Gastrocnemius medialis (tissue), 4 donors: ENCODE data around the gene LRRC56. TPM values are rescaled to one million over a fixed set of nuclear protein-coding genes. Genes with fewer than 3 reads are reported as not detected.

Experiments
- ATAC-seq, 2 donors: fragments of 150-250 bp; one replicate each; pipeline ENCODE4 v1.9.1; 2016
- DNase-seq, 2 donors: peaks; one replicate each; pipeline ENCODE4 v3.0.0-alpha.2; 2019
- H3K27ac ChIP-seq, 4 donors: fragments of 200-600 bp; sonication (generic); 1 replicate in 1 of 4; 2 replicates in 3 of 4; pipeline ENCODE4 v1.5.1; 2016 to 2018; ENCODE audit warnings: mild to moderate bottlenecking in 2 of 4, moderate library complexity in 1 of 4
- H3K27me3 ChIP-seq, 3 donors: fragments of 200-600 bp; sonication (generic) in 2 of 3; 1 replicate in 1 of 3; 2 replicates in 2 of 3; pipeline versions ENCODE4 v1.5.1 to v1.6.0; 2016 to 2019; ENCODE audit warnings: mild to moderate bottlenecking in 1 of 3, moderate library complexity in 1 of 3
- H3K36me3 ChIP-seq, 2 donors: fragments of 200-600 bp; sonication (generic) in 1 of 2; one replicate each; pipeline ENCODE4 v1.5.1; 2017 to 2018
- H3K4me1 ChIP-seq, 2 donors: fragments of 200-600 bp; sonication (generic) in 1 of 2; one replicate each; pipeline ENCODE4 v1.5.1; 2016 to 2017; ENCODE audit warnings: mild to moderate bottlenecking in 2 of 2
- H3K4me3 ChIP-seq, 4 donors: fragments of 200-600 bp; sonication (generic) in 3 of 4; 1 replicate in 1 of 4; 2 replicates in 3 of 4; pipeline ENCODE4 v1.5.1; 2016 to 2019; ENCODE audit warnings: mild to moderate bottlenecking in 2 of 4
- H3K9me3 ChIP-seq, 3 donors: fragments of 200-600 bp; sonication (generic) in 2 of 3; 1 replicate in 1 of 3; 2 replicates in 2 of 3; pipeline ENCODE4 v1.5.1; 2016 to 2019
- POLR2A ChIP-seq, 2 donors: fragments of 450-650 bp; IDR thresholded peaks; one replicate each; pipeline ENCODE4 v1.6.1; 2017; ENCODE audit warnings: antibody characterized with exemption in 2 of 2, mild to moderate bottlenecking in 2 of 2, moderate library complexity in 2 of 2
- in situ Hi-C, 4 donors: fragments of 200-750 bp; cut with MboI; loops; one replicate each; pipeline versions ENCODE4 v1.15.0 to v1.8.0; 2017; ENCODE audit warnings: low sequenced_read_pairs in 4 of 4
- intact Hi-C: fragments of 100-400 bp; cut with DNase I; formaldehyde crosslinking; loops from one replicate; pipeline ENCODE4 v1.15.1; 2023; ENCODE audit warnings: low total_unique reads
- total RNA-seq, 4 donors: library from RNA; depleted of rRNA; stranded (reverse); fragments of >200 nt; gene quantifications; one replicate each; pipeline versions ENCODE4 v1.1.0 to v1.2.3, GENCODE V29; 2016
- TF ChIP-seq, protein P1 (sequence below), 5 experiments: fragments of 450-650 bp in 3 of 5; fragments of 200-600 bp in 2 of 5; sonication (generic) in 2 of 5; IDR thresholded peaks in 4 of 5; conservative IDR thresholded peaks in 1 of 5; 1 replicate in 4 of 5; 2 replicates in 1 of 5; pipeline ENCODE4 v1.5.1; 2016 to 2019; ENCODE audit warnings: antibody characterized with exemption in 5 of 5, mild to moderate bottlenecking in 3 of 5, moderate library complexity in 3 of 5

LRRC56 gene
- total RNA-seq, 4 donors from 2014 or later: 0.29 to 0.36 TPM; not detected in 2

DNA sequence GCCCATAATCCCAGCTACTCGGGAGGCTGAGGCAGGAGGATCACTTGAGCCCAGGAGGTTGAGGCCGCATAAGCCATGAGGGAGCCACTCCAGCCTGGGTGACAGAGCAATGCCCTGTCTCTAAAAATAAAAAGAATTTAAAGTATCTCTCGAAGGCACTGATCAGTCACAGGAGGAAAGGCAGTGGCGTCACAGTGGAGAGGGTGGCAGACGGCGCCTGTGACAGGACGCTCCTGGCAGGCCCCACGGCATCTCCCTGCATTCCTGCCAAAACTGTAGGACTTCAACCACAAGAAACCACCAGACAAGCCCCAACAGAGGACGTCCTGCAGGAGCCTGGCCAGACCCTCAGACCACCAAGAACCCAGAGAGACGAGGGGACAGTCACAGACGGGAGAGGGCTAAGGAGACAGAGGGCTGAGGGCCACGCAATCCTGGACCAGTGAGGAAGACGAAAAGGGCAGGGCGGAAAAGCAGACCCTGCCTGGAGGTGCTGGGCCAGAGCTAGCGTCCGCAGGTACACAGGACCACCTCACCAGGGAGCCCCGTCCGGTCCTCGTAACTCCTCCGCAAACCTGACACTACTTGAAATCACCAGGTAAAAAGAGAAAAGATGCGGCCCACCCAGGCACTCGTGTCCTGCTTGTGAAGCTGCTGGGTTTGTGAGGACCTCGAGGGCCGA lies 36.2 kb upstream of the LRRC56 start:
- Histone ChIP-seq H3K4me1 (peaks cover 23 to 34% of the 10 kb centered on the region in 2 donors), H3K4me3 (no peak overlapping the region), H3K36me3 (peaks cover 4 to 55% of the 10 kb centered on the region in 2 donors), H3K27ac (no peak overlapping the region), H3K9me3 (no peaks in the 10 kb centered on the region), H3K27me3 (no peaks in the 10 kb centered on the region)
- intact Hi-C loops: no loop called here
- no peak for DNase-seq
- ATAC-seq: no peak
- TF ChIP-seq POLR2A (IDR thresholded peaks at IDR 0.05): no peak
- TF ChIP-seq, protein P1, sequence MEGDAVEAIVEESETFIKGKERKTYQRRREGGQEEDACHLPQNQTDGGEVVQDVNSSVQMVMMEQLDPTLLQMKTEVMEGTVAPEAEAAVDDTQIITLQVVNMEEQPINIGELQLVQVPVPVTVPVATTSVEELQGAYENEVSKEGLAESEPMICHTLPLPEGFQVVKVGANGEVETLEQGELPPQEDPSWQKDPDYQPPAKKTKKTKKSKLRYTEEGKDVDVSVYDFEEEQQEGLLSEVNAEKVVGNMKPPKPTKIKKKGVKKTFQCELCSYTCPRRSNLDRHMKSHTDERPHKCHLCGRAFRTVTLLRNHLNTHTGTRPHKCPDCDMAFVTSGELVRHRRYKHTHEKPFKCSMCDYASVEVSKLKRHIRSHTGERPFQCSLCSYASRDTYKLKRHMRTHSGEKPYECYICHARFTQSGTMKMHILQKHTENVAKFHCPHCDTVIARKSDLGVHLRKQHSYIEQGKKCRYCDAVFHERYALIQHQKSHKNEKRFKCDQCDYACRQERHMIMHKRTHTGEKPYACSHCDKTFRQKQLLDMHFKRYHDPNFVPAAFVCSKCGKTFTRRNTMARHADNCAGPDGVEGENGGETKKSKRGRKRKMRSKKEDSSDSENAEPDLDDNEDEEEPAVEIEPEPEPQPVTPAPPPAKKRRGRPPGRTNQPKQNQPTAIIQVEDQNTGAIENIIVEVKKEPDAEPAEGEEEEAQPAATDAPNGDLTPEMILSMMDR (IDR thresholded peaks at IDR 0.05 in 4 of 5, conservative IDR thresholded peaks at IDR 0.05 in 1 of 5): no peak
- in situ Hi-C loops: no loop called here

DNA sequence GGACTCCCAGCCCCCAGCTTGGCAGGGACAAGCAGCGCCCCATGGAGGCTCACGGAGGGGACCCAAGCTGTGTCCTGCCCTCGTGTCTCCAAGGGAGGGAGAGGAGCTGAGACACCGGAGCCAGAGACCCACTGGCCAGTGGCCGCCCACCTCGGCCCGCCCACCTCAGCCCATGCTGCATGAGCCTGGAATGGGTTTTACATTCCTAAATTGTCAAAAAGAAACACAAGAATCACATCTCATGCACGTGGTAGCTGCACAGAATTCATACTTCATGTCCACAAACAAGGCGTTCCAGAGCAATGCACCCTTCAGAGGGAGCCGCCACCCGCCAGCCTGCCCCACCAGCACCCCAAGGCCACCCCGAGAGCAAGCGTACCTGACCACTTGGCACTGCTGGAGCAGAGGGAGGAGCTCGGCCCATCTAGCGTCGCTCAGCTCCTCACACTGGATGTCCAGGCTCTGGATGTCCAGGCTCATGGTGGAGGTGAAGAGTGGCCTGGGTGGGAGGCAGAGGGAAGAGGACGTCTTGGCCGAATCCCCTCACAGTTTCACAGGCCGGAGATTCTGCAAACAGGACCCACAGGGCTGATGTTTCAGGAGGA lies 35.5 kb upstream of the LRRC56 start:
- no peaks in the 10 kb centered on the region for H3K27me3 ChIP-seq
- H3K4me3 ChIP-seq: no peak overlapping the region
- peaks cover 23 to 34% of the 10 kb centered on the region in 2 donors for H3K4me1 ChIP-seq
- ATAC-seq: no peak
- DNase-seq: no peak
- no peak overlapping the region for H3K27ac ChIP-seq
- no peak for TF ChIP-seq POLR2A (IDR thresholded peaks at IDR 0.05)
- TF ChIP-seq, protein P1 (IDR thresholded peaks at IDR 0.05 in 4 of 5, conservative IDR thresholded peaks at IDR 0.05 in 1 of 5): no peak
- intact Hi-C loops (no loop called here), in situ Hi-C loops (no loop called here)
- peaks cover 4 to 49% of the 10 kb centered on the region in 2 donors for H3K36me3 ChIP-seq
- H3K9me3 ChIP-seq: no peaks in the 10 kb centered on the region

DNA sequence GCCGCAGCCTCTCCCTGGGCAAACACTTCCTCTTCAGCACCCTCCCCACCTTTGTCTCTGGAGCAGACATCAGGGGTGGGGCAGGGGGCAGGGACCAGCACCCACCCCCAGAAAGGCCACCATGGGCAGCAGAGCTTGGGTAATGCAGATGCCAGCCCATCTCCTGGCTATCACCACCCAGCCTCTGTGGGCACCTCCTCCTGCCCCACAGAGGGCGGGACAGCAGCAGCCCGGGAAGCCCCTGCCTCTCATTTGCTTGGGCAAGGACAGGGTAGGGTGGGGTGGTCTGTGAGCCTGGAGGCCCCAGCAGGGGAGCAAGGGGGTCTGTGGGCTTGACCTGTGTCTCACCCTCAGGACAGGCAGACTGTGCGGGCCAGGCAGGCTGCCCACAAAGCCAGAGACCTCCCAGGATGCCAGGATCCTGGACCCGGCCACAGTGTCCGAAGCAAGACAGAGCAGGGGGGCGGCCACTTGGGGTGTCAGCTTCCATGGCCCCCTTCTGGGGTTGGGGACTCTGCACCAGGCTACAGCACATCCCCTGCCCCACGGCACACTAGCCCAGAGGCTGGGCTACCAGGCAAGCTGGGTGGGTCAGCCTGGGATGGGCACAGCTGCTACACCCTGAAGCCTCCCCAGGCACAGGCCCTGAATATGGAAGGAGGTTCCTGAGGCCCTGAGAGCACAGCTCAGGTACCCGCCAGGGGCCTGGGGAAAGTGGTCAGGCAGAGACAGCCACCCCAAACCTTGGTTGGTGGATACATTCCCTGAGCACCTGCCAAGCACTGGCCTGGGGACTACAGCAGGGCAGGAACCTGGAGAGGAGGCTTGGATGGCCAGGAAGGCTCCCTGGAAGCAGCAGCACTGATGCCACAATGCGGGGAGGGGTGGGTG lies 34.8 kb upstream of the LRRC56 start:
- Histone ChIP-seq H3K9me3 (no peaks in the 10 kb centered on the region), H3K4me1 (peaks cover 23 to 36% of the 10 kb centered on the region in 2 donors), H3K27ac (peak overlapping the region in 3 of 4 donors; percentile 98 to 100 (median 99)), H3K36me3 (peaks cover 4 to 41% of the 10 kb centered on the region in 2 donors), H3K4me3 (no peak overlapping the region), H3K27me3 (no peaks in the 10 kb centered on the region)
- DNase-seq (no peak), ATAC-seq (no peak)
- intact Hi-C loops (no loop called here), in situ Hi-C loops (no loop called here)
- TF ChIP-seq POLR2A (IDR thresholded peaks at IDR 0.05): no peak
- TF ChIP-seq, protein P1 (IDR thresholded peaks at IDR 0.05 in 4 of 5, conservative IDR thresholded peaks at IDR 0.05 in 1 of 5): no peak

DNA sequence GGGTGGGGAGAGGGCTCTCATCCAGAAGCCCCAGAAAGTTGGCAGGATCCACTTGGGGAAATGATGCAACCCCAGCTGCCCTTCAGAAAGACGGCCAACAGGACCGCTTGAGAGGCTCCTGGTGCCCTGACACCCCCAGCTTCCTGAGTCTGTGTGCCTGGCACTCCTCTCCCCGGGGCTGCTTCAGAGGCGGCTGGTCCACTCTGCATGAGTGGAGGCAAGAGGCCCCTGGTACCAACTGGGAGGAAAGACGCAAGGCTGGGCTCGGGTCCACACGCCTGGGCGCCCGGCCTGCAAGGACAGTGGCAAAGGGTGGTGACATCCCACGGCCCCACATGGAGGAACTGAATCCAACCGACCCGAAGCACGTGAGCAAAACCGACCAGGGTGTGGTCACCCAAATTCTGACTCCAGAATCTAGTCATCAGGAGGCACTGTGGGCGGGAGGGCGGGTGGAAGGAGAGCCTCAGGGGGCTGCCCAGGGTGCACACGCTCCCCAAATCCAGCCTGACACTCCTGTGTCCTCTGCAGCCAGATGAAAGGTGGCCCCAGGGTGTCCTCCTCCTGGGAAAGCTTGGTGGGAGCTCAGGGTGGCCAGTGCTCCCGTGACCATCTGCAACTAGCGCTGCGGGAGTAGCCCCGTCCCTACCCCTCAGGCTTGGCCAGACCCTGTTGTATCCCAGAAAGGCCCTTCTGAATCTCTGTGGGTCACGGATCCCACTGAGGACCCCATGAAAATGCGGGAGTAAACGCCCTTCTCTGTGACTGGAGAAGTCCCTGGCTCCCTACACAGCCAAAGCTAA lies 33.9 kb upstream of the LRRC56 start:
- no peaks in the 10 kb centered on the region for H3K9me3 ChIP-seq
- peak; percentile 44 to 71 for DNase-seq
- H3K36me3 ChIP-seq: peaks cover under 1 to 33% of the 10 kb centered on the region in 2 donors
- peaks cover 23 to 39% of the 10 kb centered on the region in 2 donors for H3K4me1 ChIP-seq
- TF ChIP-seq, protein P1 (IDR thresholded peaks at IDR 0.05 in 4 of 5, conservative IDR thresholded peaks at IDR 0.05 in 1 of 5): no peak
- peak in 1 of 2 donors; percentile 22 for TF ChIP-seq POLR2A (IDR thresholded peaks at IDR 0.05)
- peak overlapping the region; percentile 60 to 100 (median 98) for H3K27ac ChIP-seq
- no peaks in the 10 kb centered on the region for H3K27me3 ChIP-seq
- intact Hi-C loops (no loop called here), in situ Hi-C loops (no loop called here)
- ATAC-seq: no peak
- peak overlapping the region; percentile 46 to 80 (median 64) for H3K4me3 ChIP-seq
